DMS79 treated with DMSO at 0.1 percent for 48 hours (cell line): ENCODE results near the gene HAUS8.
A peak's percentile ranks its signal among the peaks of the same experiment; 100 is the strongest.
"Not testable (repeated sequence)": the region's sequence is repeated elsewhere in the genome, so short reads cannot be mapped to it uniquely, and the experiment has no call there.

Experiments used
- DNase-seq: peaks from one replicate; lab custom pipeline; 2025; lab: John Stamatoyannopoulos, UW

Gene HAUS8

DNA sequence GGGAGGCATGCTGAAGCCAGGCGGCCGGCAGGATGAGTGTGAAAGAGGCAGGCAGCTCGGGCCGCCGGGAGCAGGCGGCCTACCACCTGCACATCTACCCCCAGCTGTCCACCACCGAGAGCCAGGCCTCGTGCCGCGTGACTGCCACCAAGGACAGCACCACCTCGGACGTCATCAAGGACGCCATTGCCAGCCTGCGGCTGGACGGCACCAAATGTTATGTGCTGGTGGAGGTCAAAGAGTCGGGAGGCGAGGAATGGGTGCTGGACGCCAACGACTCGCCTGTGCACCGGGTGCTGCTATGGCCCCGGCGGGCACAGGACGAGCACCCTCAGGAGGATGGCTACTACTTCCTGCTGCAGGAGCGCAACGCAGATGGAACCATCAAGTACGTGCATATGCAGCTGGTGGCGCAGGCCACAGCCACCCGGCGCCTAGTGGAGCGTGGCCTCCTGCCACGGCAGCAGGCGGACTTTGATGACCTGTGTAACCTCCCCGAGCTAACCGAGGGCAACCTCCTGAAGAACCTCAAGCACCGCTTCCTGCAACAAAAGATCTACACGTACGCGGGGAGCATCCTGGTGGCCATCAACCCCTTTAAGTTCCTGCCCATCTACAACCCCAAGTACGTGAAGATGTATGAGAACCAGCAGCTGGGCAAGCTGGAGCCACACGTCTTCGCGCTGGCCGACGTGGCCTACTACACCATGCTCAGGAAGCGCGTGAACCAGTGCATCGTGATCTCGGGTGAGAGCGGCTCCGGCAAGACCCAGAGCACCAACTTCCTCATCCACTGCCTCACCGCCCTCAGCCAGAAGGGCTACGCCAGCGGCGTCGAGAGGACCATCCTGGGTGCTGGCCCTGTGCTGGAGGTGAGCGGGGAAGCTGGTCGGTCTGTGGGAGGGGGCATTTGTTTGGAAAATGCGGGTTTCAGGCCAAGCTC lies 26.7 kb upstream of the HAUS8 start:
- DNase-seq, result no peak

GRCh38 chr19:17098326-17098725 lies 23.1 kb upstream of the HAUS8 start:
- no peak for DNase-seq

GRCh38 chr19:17097593-17098126 lies 22.4 kb upstream of the HAUS8 start:
- no peak for DNase-seq

DNA sequence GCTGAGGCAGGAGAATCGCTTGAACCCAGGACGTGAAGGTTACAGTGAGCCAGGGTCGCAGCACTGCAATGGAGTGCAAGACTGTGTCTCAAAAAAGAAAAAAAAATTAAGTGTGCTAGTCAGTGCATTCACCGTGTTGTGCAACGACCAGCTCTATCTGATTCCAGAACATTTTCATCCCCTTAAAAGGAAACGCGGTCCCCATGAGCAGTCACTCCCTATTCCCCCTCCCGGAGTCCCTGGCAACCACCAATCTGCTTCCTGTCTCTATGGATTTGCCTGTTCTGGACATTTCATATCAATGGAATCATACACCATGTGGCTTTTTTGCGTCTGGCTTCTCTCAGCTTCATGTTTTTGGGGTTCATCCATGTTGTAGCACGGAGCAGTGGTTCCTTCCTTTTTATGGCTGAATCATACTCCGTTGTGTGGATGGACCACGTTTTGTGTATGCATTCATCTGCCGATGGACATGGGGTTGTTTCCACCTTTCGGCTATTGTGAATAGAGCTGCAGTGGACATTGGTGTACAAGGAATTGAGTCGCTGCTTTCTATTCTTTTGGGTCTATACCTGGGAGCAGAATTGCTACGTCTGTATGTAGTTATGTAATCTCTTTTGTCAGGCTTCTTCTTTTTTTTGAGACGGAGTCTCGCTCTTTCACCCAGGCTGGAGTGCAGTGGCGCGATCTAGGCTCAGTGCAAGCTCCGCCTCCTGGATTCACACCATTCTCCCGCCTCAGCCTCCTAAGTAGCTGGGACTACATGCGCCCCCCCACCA lies 20.1 kb upstream of the HAUS8 start:
- no peak for DNase-seq

GRCh38 chr19:17094694-17095093 lies 19.4 kb upstream of the HAUS8 start:
- not testable (repeated sequence) for DNase-seq

DNA sequence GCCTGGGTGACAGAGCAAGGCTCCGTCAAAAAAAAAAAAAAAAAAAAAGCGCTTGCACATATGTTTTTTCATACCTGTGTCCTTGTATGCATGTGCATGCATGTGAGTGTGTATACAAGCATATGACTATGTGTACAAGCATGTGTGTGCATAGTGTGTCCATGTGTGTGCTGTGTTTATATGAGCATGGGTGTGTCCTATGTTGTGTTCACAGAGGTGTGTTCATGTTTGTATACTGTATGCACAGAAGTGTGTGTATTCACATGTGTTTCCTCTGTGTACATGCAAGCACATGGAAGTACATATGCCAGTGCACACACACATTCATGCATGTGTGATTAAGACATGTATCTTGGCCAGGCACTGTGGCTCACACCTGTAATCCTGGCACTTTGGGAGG lies 17.4 kb upstream of the HAUS8 start:
- DNase-seq, result no peak

DNA sequence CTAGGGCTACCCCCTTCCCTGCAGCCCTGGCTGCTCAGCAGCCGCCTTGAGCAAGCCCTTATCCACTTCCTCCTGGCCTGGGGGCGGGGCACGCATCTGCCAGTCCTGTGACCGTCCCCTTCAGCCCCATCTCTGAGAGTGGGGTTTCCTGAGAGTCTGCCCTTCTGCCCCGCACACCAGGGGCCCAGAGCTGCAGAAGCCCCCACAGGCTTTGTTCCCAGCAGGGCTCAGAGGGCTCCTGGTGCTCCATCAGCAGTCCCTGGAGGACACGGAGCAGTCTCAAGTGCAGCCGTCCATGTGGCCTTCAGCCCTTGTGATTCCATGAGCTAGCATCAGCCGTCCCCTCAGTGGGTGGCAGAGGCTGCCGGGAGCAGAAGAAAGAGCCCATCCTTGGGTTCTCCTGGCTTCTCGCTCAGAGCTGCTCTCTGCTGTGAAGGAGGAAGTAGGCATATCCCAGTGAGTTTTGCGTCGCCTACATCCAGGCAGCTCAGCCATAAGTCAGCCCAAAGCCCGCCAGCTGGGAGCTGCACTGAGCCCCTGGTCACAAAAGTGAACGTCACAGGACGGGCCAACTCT lies 16.6 kb upstream of the HAUS8 start:
- no peak for DNase-seq

DNA sequence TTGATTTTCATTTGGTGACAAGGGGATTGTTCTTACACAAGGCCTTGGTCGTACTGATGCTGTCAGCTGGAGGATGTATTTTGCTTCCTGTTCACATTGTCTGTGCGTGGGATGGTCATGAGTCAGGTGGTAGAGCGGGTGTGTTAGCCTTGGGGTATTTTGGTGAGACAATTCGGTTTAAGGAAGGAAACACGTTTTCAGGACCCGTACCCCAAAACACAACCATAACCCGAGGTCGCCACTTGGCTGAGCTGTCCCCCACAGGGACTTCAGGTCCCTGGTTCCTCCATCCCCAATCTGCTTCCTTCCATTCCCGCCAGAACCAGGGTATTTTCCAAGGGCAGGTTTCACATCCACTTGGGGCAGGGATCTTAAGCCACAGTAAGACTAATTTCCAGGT lies 15.3 kb upstream of the HAUS8 start:
- no peak for DNase-seq

DNA sequence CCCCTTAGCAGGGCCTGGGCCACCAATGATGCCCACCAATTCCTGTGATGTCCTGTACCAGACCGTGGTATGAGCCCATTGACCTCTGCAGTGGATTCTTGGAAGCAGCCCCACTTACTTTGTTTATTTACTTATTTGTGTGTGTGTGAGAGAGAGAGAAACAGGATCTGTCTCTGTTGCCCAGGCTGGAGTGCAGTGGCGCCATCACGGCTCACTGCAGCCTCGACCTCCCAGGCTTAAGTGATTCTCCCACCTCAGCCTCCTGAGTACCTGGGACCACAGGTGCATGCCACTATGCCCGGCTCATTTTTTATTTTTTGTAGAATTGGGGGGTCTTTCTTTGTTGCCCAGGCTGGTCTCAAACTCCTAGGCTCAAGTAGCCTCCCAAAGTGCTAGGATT lies 13.3 kb upstream of the HAUS8 start:
- no peak for DNase-seq

DNA sequence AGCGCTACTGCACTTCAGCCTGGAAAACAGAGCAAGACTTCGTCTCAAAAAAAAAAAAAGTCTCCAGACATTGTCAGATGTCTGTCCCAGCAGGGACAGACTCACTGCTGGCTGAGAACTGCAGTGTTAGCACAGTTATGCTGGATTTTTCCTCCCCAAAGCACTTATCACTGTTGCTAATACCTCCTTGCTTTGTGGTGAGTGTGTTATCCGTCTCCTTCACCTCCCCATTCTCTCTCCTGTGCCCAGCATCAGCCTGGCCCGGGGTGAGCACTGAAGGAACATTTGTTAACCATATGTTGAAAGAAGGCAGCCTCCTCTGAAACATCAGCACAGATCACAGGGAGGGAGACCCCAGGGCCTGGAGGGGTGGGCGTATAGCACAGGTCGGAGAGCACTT lies 11.6 kb upstream of the HAUS8 start:
- DNase-seq, result no peak

DNA sequence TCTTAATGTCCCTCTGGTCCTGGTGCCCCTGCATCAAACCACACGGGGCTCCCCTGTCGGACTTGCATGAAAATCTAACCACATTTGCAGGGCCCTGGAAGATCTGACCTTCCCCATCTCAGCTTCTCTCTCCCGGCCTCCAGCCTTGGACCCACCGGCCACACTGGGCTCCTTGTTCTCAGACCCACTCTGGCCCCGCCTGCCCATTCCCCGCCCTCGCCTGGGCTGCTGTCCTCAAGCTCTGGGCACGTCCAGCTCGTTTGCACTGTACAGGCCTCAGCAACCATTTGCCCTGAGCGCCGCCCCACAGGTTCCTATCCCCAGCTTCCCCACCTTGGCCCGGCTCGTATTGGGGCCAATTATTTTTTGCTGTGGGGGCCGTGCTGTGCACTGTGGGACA lies 10.9 kb upstream of the HAUS8 start:
- no peak for DNase-seq

GRCh38 chr19:17081672-17082630 lies 6.7 kb upstream of the HAUS8 start:
- DNase-seq, result no peak

DNA sequence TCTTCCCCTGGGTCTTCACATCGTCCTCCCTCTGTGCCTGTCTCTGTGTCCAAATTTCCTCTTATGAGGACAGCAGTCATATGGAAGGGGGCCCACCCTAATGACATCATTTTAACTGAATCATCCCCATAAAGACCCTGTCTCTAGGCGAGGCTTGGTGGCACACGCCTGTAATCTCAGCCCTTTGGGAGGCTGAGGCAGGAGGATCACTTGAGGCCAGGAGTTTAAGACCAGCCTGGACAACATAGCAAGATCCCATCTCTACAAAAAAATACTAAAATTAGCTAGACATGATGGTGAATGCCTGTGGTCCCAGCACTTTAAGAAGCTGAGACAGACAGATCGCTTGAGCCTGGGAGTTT lies 5.2 kb upstream of the HAUS8 start:
- DNase-seq, result no peak

DNA sequence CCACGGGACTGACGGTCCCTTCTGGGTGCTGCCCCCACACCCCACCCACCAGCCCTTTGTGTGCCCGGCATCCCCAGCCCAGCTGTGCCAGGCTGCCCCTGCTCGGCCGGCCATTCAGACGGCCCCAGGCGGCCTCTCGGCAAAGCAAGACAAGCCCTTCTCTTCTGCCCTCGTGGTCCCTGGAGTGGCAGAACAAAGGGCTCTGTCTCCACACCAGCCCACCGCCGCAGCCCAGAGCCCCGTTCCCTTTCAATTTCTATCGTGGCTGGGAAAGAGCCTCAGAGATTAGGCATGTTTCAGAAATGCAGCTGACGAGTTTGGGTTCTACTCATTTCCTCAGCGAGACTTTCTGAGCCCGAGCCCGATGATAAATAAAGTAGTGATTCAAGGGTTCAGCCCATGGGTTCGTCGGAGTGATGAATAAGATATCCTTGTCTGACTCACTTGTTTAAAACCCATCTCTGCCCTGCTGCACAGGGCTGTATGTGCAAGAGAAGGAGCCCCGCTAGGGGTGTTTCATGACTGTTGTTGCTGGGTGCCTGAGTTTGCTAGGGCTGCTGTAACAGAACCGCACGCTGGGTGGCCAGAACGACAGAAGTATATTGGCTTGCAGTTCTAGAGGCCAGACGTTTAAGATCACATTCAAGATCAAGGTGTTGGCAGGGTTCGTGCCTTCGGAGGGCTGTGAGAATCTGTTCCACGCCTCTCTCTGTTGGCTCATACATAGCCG lies 4.6 kb upstream of the HAUS8 start:
- peak; percentile 82 for DNase-seq

DNA sequence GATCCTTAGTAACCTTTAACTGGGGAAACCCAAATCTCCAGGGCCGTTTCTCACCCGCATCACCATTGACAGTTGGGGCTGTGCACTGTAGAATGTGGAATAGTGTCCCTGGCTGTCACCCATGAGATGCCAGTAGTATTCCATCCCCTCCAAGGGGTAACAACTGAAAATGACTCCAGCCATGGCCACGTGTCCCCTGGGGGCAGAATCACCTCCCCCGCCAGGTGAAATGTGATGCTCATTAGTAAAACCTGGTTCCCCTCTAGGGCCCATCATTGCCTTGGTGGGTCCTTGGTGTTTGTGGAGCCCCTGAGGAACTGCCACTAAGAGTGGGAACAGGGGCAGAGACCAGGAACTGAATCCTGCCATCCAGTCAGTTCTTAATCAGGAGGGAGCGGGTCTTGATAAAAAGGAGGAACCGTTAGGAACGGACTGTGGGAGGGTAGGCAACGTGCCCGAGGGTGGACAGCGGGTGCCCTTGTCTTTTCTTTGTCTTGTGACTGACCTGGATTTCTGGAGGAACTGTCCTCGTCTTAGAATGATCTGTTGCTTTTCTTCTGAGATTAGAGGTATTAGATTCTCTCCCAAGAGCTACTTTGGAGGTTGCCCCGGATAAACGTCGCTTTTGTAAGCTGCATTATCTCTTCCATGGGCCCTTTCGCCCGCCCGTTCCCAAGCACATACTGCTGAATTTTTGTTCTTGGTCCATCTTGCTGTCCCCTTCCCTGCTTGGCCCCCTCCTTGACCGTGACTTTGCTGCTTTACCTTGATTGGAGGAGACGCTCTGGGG lies 3.9 kb upstream of the HAUS8 start:
- DNase-seq, result peak; percentile 61

GRCh38 chr19:17078036-17078919 lies 3.0 kb upstream of the HAUS8 start:
- DNase-seq, result no peak

DNA sequence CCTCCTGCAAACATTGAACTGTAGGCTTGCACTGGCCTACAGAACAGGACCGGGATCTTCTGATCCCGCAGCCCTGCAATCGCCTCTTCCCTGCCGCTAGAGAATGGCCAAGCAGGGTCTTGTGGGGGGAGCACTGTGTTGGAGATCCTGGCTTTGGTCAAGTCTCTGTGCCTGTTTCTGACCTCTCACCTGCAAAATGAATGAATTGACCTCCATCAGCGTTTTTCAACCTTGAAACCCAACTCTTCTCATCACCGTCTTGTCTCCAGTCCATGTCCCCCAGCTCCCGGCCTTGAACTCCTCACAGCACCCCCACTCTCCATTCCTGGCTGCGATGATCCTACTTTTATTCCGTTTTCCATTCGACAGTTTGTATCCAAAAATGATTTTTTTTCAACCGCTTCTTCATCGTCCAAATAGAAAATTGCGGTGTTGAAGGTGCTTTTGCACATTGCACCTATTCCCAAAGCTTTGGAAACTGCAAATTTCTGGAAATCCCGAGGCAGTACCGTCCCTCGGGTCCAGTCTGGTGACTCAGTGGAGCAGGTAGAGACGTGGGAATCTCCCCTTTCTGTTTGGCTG lies 2.3 kb upstream of the HAUS8 start:
- no peak for DNase-seq

- DNase-seq, result no peak
Measured at GRCh38 chr19:17076543-17076991, 1.3 kb upstream of the HAUS8 start.
